ENCODE data around the gene NXPE1. TPM values are rescaled to one million over a fixed set of nuclear protein-coding genes. Genes with fewer than 3 reads are reported as not detected.

Gene NXPE1
- polyA plus RNA-seq, 6 donors from 2014 or later: not detected

Other genes starting within 250 kb of the NXPE1 start
- 10 to 100 TPM in 5 of 6 donors, 1 to 10 TPM in 1; 7.0 to 17.2 (median 15.4) TPM for gene C11orf71, start 159.4 kb downstream of the NXPE1 start, polyA plus RNA-seq (ENCODE audit: low read depth in 6 of 6)
- 10 to 100 TPM; 42.5 to 73.4 (median 60.3) TPM for gene RBM7, start 159.2 kb downstream of the NXPE1 start, polyA plus RNA-seq (ENCODE audit: low read depth in 6 of 6)
- gene REXO2, start 120.4 kb downstream of the NXPE1 start, polyA plus RNA-seq (ENCODE audit: low read depth in 6 of 6): 10 to 100 TPM; 29.8 to 38.6 (median 32.6) TPM
- gene NXPE4, start 35.9 kb upstream of the NXPE1 start, polyA plus RNA-seq (ENCODE audit: low read depth in 6 of 6): not detected
- gene NXPE2, start 118.6 kb upstream of the NXPE1 start, polyA plus RNA-seq (ENCODE audit: low read depth in 6 of 6): not detected